CD4-positive, alpha-beta T cell (primary cell): ENCODE measurements around the gene ELF2. TPM values are rescaled to one million over a fixed set of nuclear protein-coding genes. Genes with fewer than 3 reads are reported as not detected.

Experiments used
- ATAC-seq: fragments of 200-7000 bp; cut with Tn5 transposase; one replicate; pipeline ENCODE4 v1.10.0; 2022; ENCODE audit warnings: mild to moderate bottlenecking; ENCODE audit not compliant: poor library complexity
- CTCF ChIA-PET: fragments of 350-600 bp; sonication (Branson Sonifier 250); formaldehyde crosslinking; loops from one replicate; lab custom pipeline; 2021; ENCODE audit warnings: antibody characterized with exemption, inconsistent platforms; lab: Charles Lee
- POLR2A ChIA-PET: fragments of 350-600 bp; sonication (Branson Sonifier 250); formaldehyde crosslinking; loops from one replicate; lab custom pipeline; 2021; ENCODE audit warnings: antibody characterized with exemption, inconsistent platforms; lab: Charles Lee
- DNase-seq, 14 experiments: peaks; one replicate each; pipeline ENCODE4 v3.0.0-alpha.2; 2013 to 2020; ENCODE audit warnings: mixed read lengths in 2 of 14
- H3K27ac ChIP-seq, 2 donors: one replicate each; pipeline versions ENCODE4 v1.5.1 to v1.7.0; 2013; ENCODE audit warnings: low read length in 2 of 2, low read depth in 1 of 2, mild to moderate bottlenecking in 1 of 2
- H3K27me3 ChIP-seq, 2 experiments: 1 replicate in 1 of 2; 2 replicates in 1 of 2; pipeline versions ENCODE4 v1.6.1 to v1.7.0; 2013; ENCODE audit warnings: low read length in 2 of 2, control low read depth in 1 of 2, mild to moderate bottlenecking in 1 of 2, moderate library complexity in 1 of 2; ENCODE audit not compliant: insufficient read depth in 2 of 2, control insufficient read depth in 1 of 2
- H3K36me3 ChIP-seq: one replicate; pipeline ENCODE4 v1.6.1; 2013; ENCODE audit warnings: low read length, control low read depth; ENCODE audit not compliant: insufficient read depth
- H3K4me1 ChIP-seq: one replicate; pipeline ENCODE4 v1.6.1; 2013; ENCODE audit warnings: low read length, control low read depth; ENCODE audit not compliant: insufficient read depth
- H3K4me3 ChIP-seq: one replicate; pipeline ENCODE4 v1.5.1; 2013; ENCODE audit warnings: mild to moderate bottlenecking, low read length, moderate library complexity
- H3K9me3 ChIP-seq, 2 experiments: 1 replicate in 1 of 2; 2 replicates in 1 of 2; pipeline versions ENCODE4 v1.6.1 to v1.7.0; 2013; ENCODE audit warnings: low read length in 2 of 2, mild to moderate bottlenecking in 2 of 2, control low read depth in 1 of 2, moderate library complexity in 1 of 2; ENCODE audit not compliant: control insufficient read depth in 1 of 2, insufficient read depth in 1 of 2
- H3K27ac Mint-ChIP-seq: one replicate; pipeline ENCODE4 v1.8.0; 2020; ENCODE audit warnings: mixed read lengths
- H3K27me3 Mint-ChIP-seq: one replicate; pipeline ENCODE4 v1.8.0; 2021; ENCODE audit warnings: mixed read lengths
- H3K36me3 Mint-ChIP-seq: one replicate; pipeline ENCODE4 v1.8.0; 2021; ENCODE audit warnings: low read depth, mixed read lengths
- H3K4me1 Mint-ChIP-seq: one replicate; pipeline ENCODE4 v1.8.0; 2021; ENCODE audit warnings: low read depth, mixed read lengths
- H3K4me3 Mint-ChIP-seq: one replicate; pipeline ENCODE4 v1.8.0; 2020; ENCODE audit warnings: mild to moderate bottlenecking, mixed read lengths
- H3K9me3 Mint-ChIP-seq: one replicate; pipeline ENCODE4 v1.8.0; 2020; ENCODE audit warnings: mixed read lengths
- CTCF ChIP-seq: fragments of 200-600 bp; IDR thresholded peaks from one replicate; pipeline ENCODE4 v1.8.0; 2022; ENCODE audit warnings: antibody characterized with exemption, mild to moderate bottlenecking
- intact Hi-C, 2 experiments: fragments of 100-400 bp; cut with DNase I in 1 of 2; cut with micrococcal nuclease in 1 of 2; formaldehyde crosslinking; loops; one replicate each; pipeline versions ENCODE4 v1.15.1 to v1.9.0; 2023 to 2025; cut with DNase I, micrococcal nuclease
- total RNA-seq, 174 experiments: library from RNA in 2 of 174; stranded (reverse) in 2 of 174; gene quantifications; one replicate each; pipeline ENCODE4 v1.2.3 and lab custom pipeline; 2021 to 2026

ELF2 gene
- total RNA-seq, 2 experiments from 2014 or later, result 83.3 to 84.1 TPM

GRCh38 chr4:139134403-139134802 lies 42.6 kb downstream of the ELF2 start:
- DNase-seq, result no peak
- intact Hi-C loops, result no loop called here
- H3K4me3 Mint-ChIP-seq, result no peak overlapping the region
- Histone ChIP-seq H3K27me3 (no peaks in the 10 kb centered on the region), H3K4me3 (no peak overlapping the region), H3K4me1 (no peaks in the 10 kb centered on the region), H3K9me3 (no peaks in the 10 kb centered on the region), H3K27ac (no peak overlapping the region), H3K36me3 (no peaks in the 10 kb centered on the region)
- no peak for ATAC-seq
- H3K27me3 Mint-ChIP-seq, result no peaks in the 10 kb centered on the region
- H3K9me3 Mint-ChIP-seq, result no peaks in the 10 kb centered on the region
- no peak for TF ChIP-seq CTCF
- H3K4me1 Mint-ChIP-seq, result no peaks in the 10 kb centered on the region
- ChIA-PET POLR2A (no interaction called here), CTCF (no interaction called here)
- peaks cover 15% of the 10 kb centered on the region for H3K36me3 Mint-ChIP-seq
- H3K27ac Mint-ChIP-seq, result no peak overlapping the region

- no peaks in the 10 kb centered on the region for H3K36me3 ChIP-seq
- no peaks in the 10 kb centered on the region for H3K9me3 Mint-ChIP-seq
These were observed 45.7 kb downstream of the ELF2 start for GRCh38 chr4:139131209-139131870.

GRCh38 chr4:139129206-139129605 lies 47.8 kb downstream of the ELF2 start:
- no peak overlapping the region for H3K4me3 Mint-ChIP-seq
- H3K4me1 Mint-ChIP-seq, result no peaks in the 10 kb centered on the region
- no peaks in the 10 kb centered on the region for H3K27me3 Mint-ChIP-seq
- Histone ChIP-seq H3K36me3 (no peaks in the 10 kb centered on the region), H3K27me3 (no peaks in the 10 kb centered on the region), H3K4me1 (no peaks in the 10 kb centered on the region), H3K27ac (no peak overlapping the region), H3K4me3 (no peak overlapping the region), H3K9me3 (no peaks in the 10 kb centered on the region)
- DNase-seq (no peak), ATAC-seq (no peak)
- no peaks in the 10 kb centered on the region for H3K36me3 Mint-ChIP-seq
- TF ChIP-seq CTCF, result no peak
- ChIA-PET POLR2A (no interaction called here), CTCF (no interaction called here)
- no peak overlapping the region for H3K27ac Mint-ChIP-seq
- intact Hi-C loops, result no loop called here
- no peaks in the 10 kb centered on the region for H3K9me3 Mint-ChIP-seq

More at GRCh38 chr4:139131209-139131870, 45.7 kb downstream of the ELF2 start:
- Histone ChIP-seq H3K4me1 (no peaks in the 10 kb centered on the region), H3K4me3 (no peak overlapping the region), H3K9me3 (no peaks in the 10 kb centered on the region), H3K27me3 (no peaks in the 10 kb centered on the region), H3K27ac (no peak overlapping the region)
- Mint-ChIP-seq H3K4me1 (no peaks in the 10 kb centered on the region), H3K27ac (no peak overlapping the region), H3K36me3 (peaks cover 5% of the 10 kb centered on the region), H3K27me3 (no peaks in the 10 kb centered on the region), H3K4me3 (no peak overlapping the region)
- TF ChIP-seq CTCF, result no peak
- ChIA-PET CTCF (no interaction called here), POLR2A (no interaction called here)
- intact Hi-C loops, result no loop called here
- DNase-seq, result no peak
- no peak for ATAC-seq
